Spleen (tissue), 7 donors: Measurements from ENCODE around the gene CAMTA1.

Experiments
- CTCF ChIP-seq, 11 experiments: fragments of 200-600 bp in 7 of 11; fragments of 450-650 bp in 4 of 11; sonication (generic) in 4 of 11; IDR thresholded peaks in 8 of 11; conservative IDR thresholded peaks in 3 of 11; 1 replicate in 7 of 11; 2 replicates in 4 of 11; pipeline versions ENCODE4 v1.4.0 to v1.8.0; 2016 to 2021; ENCODE audit warnings: antibody characterized with exemption in 11 of 11, inconsistent platforms in 4 of 11, mild to moderate bottlenecking in 1 of 11
- POLR2A ChIP-seq, 3 donors: fragments of 450-650 bp; IDR thresholded peaks; one replicate each; pipeline ENCODE4 v1.5.1; 2017; ENCODE audit warnings: antibody characterized with exemption in 3 of 3, mild to moderate bottlenecking in 1 of 3
- donor health status: DM: no; HTN: no; CAD: no; lungs with moderate emphysema.
- donor health status: DM: no; HTN: no; CAD: no.
- donor health status: DM: no; HTN: no; CAD: no.

- TF ChIP-seq POLR2A (IDR thresholded peaks at IDR 0.05), result no peak
- TF ChIP-seq CTCF (IDR thresholded peaks at IDR 0.05 in 8 of 11, conservative IDR thresholded peaks at IDR 0.05 in 3 of 11), result no peak
Measured at GRCh38 chr1:7810395-7810794, 1025.1 kb downstream of the CAMTA1 start.
